Uterus (tissue), 2 donors: ENCODE data around the gene NSL1.

Experiments
- CTCF ChIP-seq, 4 experiments: fragments of 200-600 bp in 2 of 4; fragments of 450-650 bp in 2 of 4; sonication (generic) in 2 of 4; IDR thresholded peaks; one replicate each; pipeline ENCODE4 v1.5.1; 2016 to 2019; ENCODE audit warnings: antibody characterized with exemption in 4 of 4, mild to moderate bottlenecking in 2 of 4, moderate library complexity in 1 of 4
- POLR2A ChIP-seq, 2 donors: fragments of 450-650 bp; IDR thresholded peaks; one replicate each; pipeline ENCODE4 v1.6.1; 2016; ENCODE audit warnings: antibody characterized with exemption in 2 of 2, mild to moderate bottlenecking in 1 of 2, moderate library complexity in 1 of 2

GRCh38 chr1:212722270-212722957 is 69.2 kb downstream of the NSL1 start:
- no peak for TF ChIP-seq POLR2A (IDR thresholded peaks at IDR 0.05)
- no peak for TF ChIP-seq CTCF (IDR thresholded peaks at IDR 0.05)
